ENCODE measurements around the gene DMRTC2. TPM values are rescaled to one million over a fixed set of nuclear protein-coding genes. Genes with fewer than 3 reads are reported as not detected.

The DMRTC2 gene
- total and polyA plus RNA-seq, 2 of the 8 experiments (the other 6 are each of a cell fraction or from before 2014, with no cell fraction given), result not detected

- no peaks in the 10 kb centered on the region for H3K4me1 ChIP-seq (replicated peaks in 1 of 4; ENCODE audit: control insufficient read depth in 3 of 4, insufficient read depth in 4 of 4, low read length in 3 of 4)
- H2BK15ac ChIP-seq (ENCODE audit: low read length), result no peak overlapping the region
- H4K20me1 ChIP-seq (replicated peaks in 1 of 2; ENCODE audit: control insufficient read depth in 1 of 2, insufficient read depth in 2 of 2, low read length in 2 of 2), result peaks cover 0 to 1% of the 10 kb centered on the region in 2 experiments
- ChIA-PET CTCF (ENCODE audit: partially characterized antibody) (interaction anchor here (2.0 kb wide), 1 partner anchor 18 kb away, joined by 5 read pairs; the partner anchor contains the start of gene CEACAM3), POLR2A (ENCODE audit: partially characterized antibody) (no interaction called here)
- H3K79me1 ChIP-seq (ENCODE audit: low read depth, low read length), result no peaks in the 10 kb centered on the region; the same call in 1 of the 2 replicates
- H4K8ac ChIP-seq (ENCODE audit: extremely low read depth, insufficient read depth, low read length), result no peak overlapping the region; the same call in 1 of the 2 replicates
- no peak overlapping the region for H3K14ac ChIP-seq (ENCODE audit: insufficient read length)
- H3K18ac ChIP-seq (ENCODE audit: extremely low read depth, low read length), result no peak overlapping the region
- TF ChIP-seq SIRT6 (IDR thresholded peaks at IDR 0.05; ENCODE audit: low read length) (no peak), KDM4A (IDR thresholded peaks at IDR 0.05; ENCODE audit: low read depth, low read length, severe bottlenecking) (no peak), SIX5 (IDR thresholded peaks at IDR 0.05; ENCODE audit: low read depth, low read length) (no peak), SRF (IDR thresholded peaks at IDR 0.05; ENCODE audit: low read depth, low read length) (no peak), JUND (IDR thresholded peaks at IDR 0.05; ENCODE audit: low read length) (no peak), GABPA (IDR thresholded peaks at IDR 0.05; ENCODE audit: borderline replicate concordance, insufficient read depth, low read length) (no peak), BCL11A (IDR thresholded peaks at IDR 0.05; ENCODE audit: low read depth in 2 of 2, low read length in 2 of 2) (no peak), CEBPB (IDR thresholded peaks at IDR 0.05; ENCODE audit: low read depth, low read length) (no peak), CBX5 (IDR thresholded peaks at IDR 0.05; ENCODE audit: low read depth, low read length) (no peak), TBP (IDR thresholded peaks at IDR 0.05; ENCODE audit: low read depth, low read length) (no peak), CHD2 (IDR thresholded peaks at IDR 0.05; ENCODE audit: low read length) (no peak)
- H3K23ac ChIP-seq (ENCODE audit: insufficient read length), result no peak overlapping the region
- DNase-seq (ENCODE audit: low read depth in 1 of 2, low spot score in 2 of 2), result no peak
- H3K4me3 ChIP-seq (ENCODE audit: extremely low read depth in 1 of 4, insufficient read depth in 2 of 4, low read depth in 3 of 4, low read length in 4 of 4), result no peak overlapping the region
- H2BK20ac ChIP-seq (ENCODE audit: low read length), result no peak overlapping the region
- H3K36me3 ChIP-seq (ENCODE audit: control insufficient read depth in 2 of 4, insufficient read depth in 4 of 4, low read length in 3 of 4), result no peaks in the 10 kb centered on the region
- H3K27me3 ChIP-seq (replicated peaks in 1 of 4; ENCODE audit: control insufficient read depth in 3 of 4, extremely low read depth in 1 of 4, insufficient read depth in 3 of 4, low read length in 3 of 4), result no peaks in the 10 kb centered on the region
- no peak overlapping the region for H2BK5ac ChIP-seq (ENCODE audit: low read depth, low read length)
- H3K9me3 ChIP-seq (ENCODE audit: insufficient read depth in 2 of 2, low read depth in 1 of 2, low read length in 1 of 2), result peaks cover 60 to 65% of the 10 kb centered on the region in 2 experiments
- H4K5ac ChIP-seq (ENCODE audit: insufficient read length, low read depth, low read length), result no peak overlapping the region
- H3K79me2 ChIP-seq (ENCODE audit: control insufficient read depth in 1 of 2, insufficient read depth in 2 of 2, low read length in 2 of 2), result no peaks in the 10 kb centered on the region
- no peak overlapping the region for H2BK120ac ChIP-seq (replicated peaks; ENCODE audit: low read depth, low read length)
- H3K23me2 ChIP-seq (ENCODE audit: low read depth, low read length), result no peaks in the 10 kb centered on the region
- no peak for FAIRE-seq
- H3K9ac ChIP-seq (replicated peaks in 1 of 4; ENCODE audit: extremely low read depth in 1 of 4, low read depth in 3 of 4, low read length in 3 of 4), result no peak overlapping the region
- no peak overlapping the region for H3K4ac ChIP-seq (replicated peaks; ENCODE audit: insufficient read length, low read depth, low read length)
- H3K27ac ChIP-seq (ENCODE audit: low read depth, low read length), result no peak overlapping the region
- no peak overlapping the region for H2BK12ac ChIP-seq (ENCODE audit: low read depth, low read length)
- H3K4me2 ChIP-seq (ENCODE audit: insufficient read depth in 1 of 2, low read depth in 2 of 2, low read length in 2 of 2), result no peak overlapping the region
- no peak overlapping the region for H2AFZ ChIP-seq (ENCODE audit: low read length)
- 77% methylated on average over 4 of the region's 4 CpGs; no CpG with 5 or more reads in 1 of the 2 experiments for WGBS, 2 experiments (ENCODE audit: extremely low coverage in 1 of 2, insufficient coverage in 1 of 2, insufficient read length in 1 of 2, insufficient replicate concordance in 2 of 2, low coverage in 1 of 2, low lambda C conversion rate in 2 of 2, missing lambda C conversion rate in 1 of 2)
- H2AK5ac ChIP-seq (ENCODE audit: low read depth, low read length), result no peak overlapping the region
- H3K56ac ChIP-seq (replicated peaks; ENCODE audit: insufficient read length, low read depth, low read length), result no peak overlapping the region
- H4K91ac ChIP-seq (replicated peaks; ENCODE audit: insufficient read length, low read length), result no peak overlapping the region
Measured at GRCh38 chr19:41813911-41814310, 30.9 kb upstream of the DMRTC2 start.
